HCT116 (cell line): ENCODE data around the gene APBA2. TPM values are rescaled to one million over a fixed set of nuclear protein-coding genes. Genes with fewer than 3 reads are reported as not detected.

ENCODE experiments used
- ATAC-seq: fragments of 200-7000 bp; cut with Tn5 transposase; 2 replicates; pipeline ENCODE4 v1.9.1; 2020; ENCODE audit warnings: mild to moderate bottlenecking, moderate library complexity
- BruUV-seq: library from RNA; stranded (reverse); fragments of 400-500 nt; replicated peaks from 2 replicates; lab custom pipeline; 2021; lab: Mats Ljungman, UMichigan
- CTCF ChIA-PET: fragments of 300-600 bp; sonication (Branson Sonifier 250); formaldehyde crosslinking; loops from one replicate; lab custom pipeline; 2021; ENCODE audit warnings: antibody characterized with exemption; lab: Charles Lee
- POLR2A ChIA-PET: fragments of 300-600, 350-600 bp; sonication (Branson Sonifier 250); formaldehyde crosslinking; loops from one replicate; lab custom pipeline; 2021; ENCODE audit warnings: antibody characterized with exemption; lab: Charles Lee
- RAD21 ChIA-PET, 2 experiments: fragments of 300-600 bp; sonication (Branson Sonifier 250); formaldehyde crosslinking; loops; one replicate each; lab custom pipeline; 2023; ENCODE audit warnings: low total read pairs in 2 of 2; ENCODE audit not compliant: uncharacterized antibody in 2 of 2, unreplicated experiment in 2 of 2, low non-redundant PET in 1 of 2; lab: Charles Lee
- DNase-seq: peaks from one replicate; pipeline ENCODE4 v3.0.0-alpha.2; 2010; ENCODE audit warnings: low read depth, low spot score
- H2AFZ ChIP-seq: fragments of 200-600 bp; shearing (Covaris generic), sonication (generic); 2 replicates; pipeline ENCODE4 v1.6.1; 2017; ENCODE audit warnings: low read depth, mixed run types, mixed read lengths, antibody characterized with exemption, low read length; ENCODE audit not compliant: poor library complexity, severe bottlenecking
- H3K27ac ChIP-seq: 2 replicates; pipeline ENCODE4 v1.5.1; 2012; ENCODE audit warnings: low read depth, low read length
- H3K27me3 ChIP-seq: fragments of 200-600 bp; sonication (generic); 2 replicates; pipeline ENCODE4 v1.6.1; 2016; ENCODE audit warnings: mixed run types, low read length, mixed read lengths; ENCODE audit not compliant: insufficient read depth
- H3K36me3 ChIP-seq, 2 experiments: fragments of 200-500 bp in 1 of 2; fragments of 200-600 bp in 1 of 2; sonication (Bioruptor generic) in 1 of 2; sonication (generic) in 1 of 2; 2 replicates each; pipeline versions ENCODE4 v1.5.1 to v1.6.1; 2014 to 2016; ENCODE audit warnings: low read length in 2 of 2, inconsistent platforms in 1 of 2, mixed read lengths in 1 of 2, mixed run types in 1 of 2; ENCODE audit not compliant: insufficient read depth in 2 of 2, control insufficient read depth in 1 of 2
- H3K4me1 ChIP-seq, 2 experiments: fragments of 200-600 bp in 1 of 2; sonication (generic) in 1 of 2; 2 replicates each; pipeline versions ENCODE4 v1.5.1 to v1.6.1; 2012 to 2017; ENCODE audit warnings: low read length in 2 of 2, inconsistent platforms in 1 of 2, mild to moderate bottlenecking in 1 of 2, mixed read lengths in 1 of 2, mixed run types in 1 of 2, moderate library complexity in 1 of 2; ENCODE audit not compliant: insufficient read depth in 2 of 2, control insufficient read depth in 1 of 2
- H3K4me2 ChIP-seq: fragments of 200-600 bp; sonication (generic); 2 replicates; pipeline ENCODE4 v1.6.1; 2017; ENCODE audit warnings: mixed run types, low read length, mixed read lengths
- H3K4me3 ChIP-seq, 2 experiments: fragments of 200-600 bp in 1 of 2; sonication (generic) in 1 of 2; replicated peaks in 1 of 2; 2 replicates each; pipeline ENCODE4 v1.5.1; 2011 to 2016; ENCODE audit warnings: low read length in 2 of 2, control low read depth in 1 of 2, low read depth in 1 of 2, mild to moderate bottlenecking in 1 of 2, mixed read lengths in 1 of 2, mixed run types in 1 of 2
- H3K79me2 ChIP-seq: fragments of 200-600 bp; sonication (generic); 2 replicates; pipeline ENCODE4 v1.6.1; 2017; ENCODE audit warnings: mild to moderate bottlenecking, mixed run types, low read length, moderate library complexity, mixed read lengths; ENCODE audit not compliant: insufficient read depth
- H3K9ac ChIP-seq: fragments of 200-600 bp; sonication (generic); 2 replicates; pipeline ENCODE4 v1.6.1; 2016; ENCODE audit warnings: low read length, mixed read lengths
- H3K9me2 ChIP-seq: fragments of 200-600 bp; sonication (generic), shearing (Covaris generic); 2 replicates; pipeline ENCODE4 v1.6.1; 2017; ENCODE audit warnings: mixed run types, mild to moderate bottlenecking, moderate library complexity; ENCODE audit not compliant: insufficient read depth
- H3K9me3 ChIP-seq, 2 experiments: fragments of 200-500 bp in 1 of 2; fragments of 200-600 bp in 1 of 2; sonication (Bioruptor generic) in 1 of 2; sonication (generic) in 1 of 2; 2 replicates each; pipeline ENCODE4 v1.6.1; 2014 to 2017; ENCODE audit warnings: low read length in 2 of 2, mixed read lengths in 2 of 2, inconsistent platforms in 1 of 2, low read depth in 1 of 2, mild to moderate bottlenecking in 1 of 2, mixed run types in 1 of 2, moderate library complexity in 1 of 2; ENCODE audit not compliant: control insufficient read depth in 1 of 2, insufficient read depth in 1 of 2
- H4K20me1 ChIP-seq: fragments of 200-600 bp; sonication (generic), shearing (Covaris generic); 2 replicates; pipeline ENCODE4 v1.6.1; 2017; ENCODE audit warnings: mixed run types, mild to moderate bottlenecking, moderate library complexity; ENCODE audit not compliant: insufficient read depth
- EZH2 ChIP-seq: fragments of 200-600 bp; sonication (generic); IDR thresholded peaks from 2 replicates; pipeline ENCODE4 v1.6.1; 2017; ENCODE audit warnings: antibody characterized with exemption, mixed run types
- FOSL1 ChIP-seq: IDR thresholded peaks from 2 replicates; pipeline ENCODE4 v1.6.1; 2012; ENCODE audit warnings: low read depth
- RAD21 ChIP-seq: IDR thresholded peaks from 2 replicates; pipeline ENCODE4 v1.6.1; 2012; ENCODE audit warnings: low read depth, mild to moderate bottlenecking
- SP1 ChIP-seq: IDR thresholded peaks from 2 replicates; pipeline ENCODE4 v1.6.1; 2012; ENCODE audit warnings: low read depth
- TCF7L2 ChIP-seq: IDR thresholded peaks from 2 replicates; pipeline ENCODE4 v1.7.0; 2011; ENCODE audit warnings: borderline replicate concordance, inconsistent platforms; ENCODE audit not compliant: insufficient read depth, insufficient read length; ENCODE audit errors: extremely low read depth
- ZFX ChIP-seq: fragments of 450-650 bp; IDR thresholded peaks from 2 replicates; pipeline ENCODE4 v1.6.1; 2017
- ZNF274 ChIP-seq: fragments of 200-500 bp; sonication (Bioruptor generic); IDR thresholded peaks from 2 replicates; pipeline ENCODE4 v1.6.1; 2014; ENCODE audit warnings: mild to moderate bottlenecking, low read depth, low read length, inconsistent platforms
- intact Hi-C: fragments of 100-400 bp; cut with micrococcal nuclease; formaldehyde crosslinking; loops from 2 replicates; pipeline ENCODE4 v1.10.0; 2022
- total RNA-seq: library from RNA; stranded (reverse); gene quantifications from one replicate; pipeline ENCODE4 v1.2.1, GENCODE V29; 2021; ENCODE audit not compliant: unreplicated experiment
- TF ChIP-seq, protein P1 (sequence below), 3 experiments: fragments of 200-600 bp in 1 of 3; sonication (generic) in 1 of 3; IDR thresholded peaks in 2 of 3; conservative IDR thresholded peaks in 1 of 3; 2 replicates each; pipeline ENCODE4 v1.5.1; 2012 to 2017; ENCODE audit warnings: low read depth in 2 of 3, low read length in 2 of 3, antibody characterized with exemption in 1 of 3, borderline replicate concordance in 1 of 3, control low read depth in 1 of 3, mild to moderate bottlenecking in 1 of 3, mixed read lengths in 1 of 3, mixed run types in 1 of 3, moderate library complexity in 1 of 3; ENCODE audit not compliant: insufficient read depth in 1 of 3
- TF ChIP-seq, protein P2 (sequence below): IDR thresholded peaks from 2 replicates; pipeline ENCODE4 v1.6.1; 2012; ENCODE audit warnings: low read depth
- TF ChIP-seq, protein P3 (sequence below): IDR thresholded peaks from 2 replicates; pipeline ENCODE4 v1.6.1; 2012

Gene APBA2
- total RNA-seq, 1 experiment from 2014 or later: 0.47 TPM

DNA sequence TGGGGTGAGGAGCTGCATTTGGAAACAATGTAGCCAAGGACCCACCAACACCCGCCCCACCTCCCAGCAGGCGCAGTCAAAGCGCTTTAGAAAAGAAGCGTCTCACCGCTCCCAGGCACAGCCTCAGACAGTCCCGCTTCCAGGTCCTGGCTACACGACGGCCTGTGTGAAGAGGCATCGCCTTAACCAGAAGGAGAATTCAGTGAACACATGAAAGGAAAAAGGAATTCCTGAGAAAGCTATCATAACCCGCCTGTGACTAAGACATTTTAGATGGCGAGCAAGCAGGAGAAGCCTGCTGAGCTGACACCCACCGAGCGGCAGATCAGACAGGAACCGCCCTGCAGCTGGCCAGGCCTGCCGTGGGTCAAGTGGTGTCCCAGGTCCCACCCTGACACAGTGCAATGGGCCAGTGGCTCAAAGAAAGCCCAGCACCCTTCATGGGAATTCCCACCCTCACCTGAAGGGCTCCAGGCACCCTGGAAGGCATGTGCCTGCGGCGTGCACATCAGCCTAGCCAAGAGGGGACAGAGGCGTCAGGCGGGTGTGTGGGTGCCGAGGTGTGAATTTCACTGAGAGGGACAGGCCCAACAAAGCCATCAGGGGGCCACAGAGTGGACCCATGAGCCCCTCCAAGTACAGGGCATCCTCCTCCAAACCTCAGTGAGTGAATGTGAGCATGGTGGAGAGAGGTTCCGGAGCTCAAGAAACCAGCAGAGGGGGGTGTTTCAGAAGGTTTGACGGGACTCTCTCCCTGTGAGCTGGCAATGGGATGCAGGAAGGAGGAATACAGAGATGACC lies 239.0 kb downstream of the APBA2 start:
- TF ChIP-seq RAD21 (peak; percentile 27; the same call in 1 of the 2 replicates), EZH2 (no peak), TCF7L2 (peak; percentile 87), SP1 (peak; percentile 26; the same call in 1 of the 2 replicates), ZNF274 (no peak), FOSL1 (0 out of 2 replicates have a peak, but pooled peaks have one; percentile 19), ZFX (no peak)
- TF ChIP-seq, protein P1, sequence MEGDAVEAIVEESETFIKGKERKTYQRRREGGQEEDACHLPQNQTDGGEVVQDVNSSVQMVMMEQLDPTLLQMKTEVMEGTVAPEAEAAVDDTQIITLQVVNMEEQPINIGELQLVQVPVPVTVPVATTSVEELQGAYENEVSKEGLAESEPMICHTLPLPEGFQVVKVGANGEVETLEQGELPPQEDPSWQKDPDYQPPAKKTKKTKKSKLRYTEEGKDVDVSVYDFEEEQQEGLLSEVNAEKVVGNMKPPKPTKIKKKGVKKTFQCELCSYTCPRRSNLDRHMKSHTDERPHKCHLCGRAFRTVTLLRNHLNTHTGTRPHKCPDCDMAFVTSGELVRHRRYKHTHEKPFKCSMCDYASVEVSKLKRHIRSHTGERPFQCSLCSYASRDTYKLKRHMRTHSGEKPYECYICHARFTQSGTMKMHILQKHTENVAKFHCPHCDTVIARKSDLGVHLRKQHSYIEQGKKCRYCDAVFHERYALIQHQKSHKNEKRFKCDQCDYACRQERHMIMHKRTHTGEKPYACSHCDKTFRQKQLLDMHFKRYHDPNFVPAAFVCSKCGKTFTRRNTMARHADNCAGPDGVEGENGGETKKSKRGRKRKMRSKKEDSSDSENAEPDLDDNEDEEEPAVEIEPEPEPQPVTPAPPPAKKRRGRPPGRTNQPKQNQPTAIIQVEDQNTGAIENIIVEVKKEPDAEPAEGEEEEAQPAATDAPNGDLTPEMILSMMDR (IDR thresholded peaks at IDR 0.05 in 2 of 3, conservative IDR thresholded peaks at IDR 0.05 in 1 of 3; ENCODE audit: borderline replicate concordance in 1 of 3, insufficient read depth in 1 of 3, low read depth in 2 of 3, low read length in 2 of 3): peak in 2 of 3 experiments; percentile 40 to 44; a peak in 4 of 6 replicates
- TF ChIP-seq, protein P2, sequence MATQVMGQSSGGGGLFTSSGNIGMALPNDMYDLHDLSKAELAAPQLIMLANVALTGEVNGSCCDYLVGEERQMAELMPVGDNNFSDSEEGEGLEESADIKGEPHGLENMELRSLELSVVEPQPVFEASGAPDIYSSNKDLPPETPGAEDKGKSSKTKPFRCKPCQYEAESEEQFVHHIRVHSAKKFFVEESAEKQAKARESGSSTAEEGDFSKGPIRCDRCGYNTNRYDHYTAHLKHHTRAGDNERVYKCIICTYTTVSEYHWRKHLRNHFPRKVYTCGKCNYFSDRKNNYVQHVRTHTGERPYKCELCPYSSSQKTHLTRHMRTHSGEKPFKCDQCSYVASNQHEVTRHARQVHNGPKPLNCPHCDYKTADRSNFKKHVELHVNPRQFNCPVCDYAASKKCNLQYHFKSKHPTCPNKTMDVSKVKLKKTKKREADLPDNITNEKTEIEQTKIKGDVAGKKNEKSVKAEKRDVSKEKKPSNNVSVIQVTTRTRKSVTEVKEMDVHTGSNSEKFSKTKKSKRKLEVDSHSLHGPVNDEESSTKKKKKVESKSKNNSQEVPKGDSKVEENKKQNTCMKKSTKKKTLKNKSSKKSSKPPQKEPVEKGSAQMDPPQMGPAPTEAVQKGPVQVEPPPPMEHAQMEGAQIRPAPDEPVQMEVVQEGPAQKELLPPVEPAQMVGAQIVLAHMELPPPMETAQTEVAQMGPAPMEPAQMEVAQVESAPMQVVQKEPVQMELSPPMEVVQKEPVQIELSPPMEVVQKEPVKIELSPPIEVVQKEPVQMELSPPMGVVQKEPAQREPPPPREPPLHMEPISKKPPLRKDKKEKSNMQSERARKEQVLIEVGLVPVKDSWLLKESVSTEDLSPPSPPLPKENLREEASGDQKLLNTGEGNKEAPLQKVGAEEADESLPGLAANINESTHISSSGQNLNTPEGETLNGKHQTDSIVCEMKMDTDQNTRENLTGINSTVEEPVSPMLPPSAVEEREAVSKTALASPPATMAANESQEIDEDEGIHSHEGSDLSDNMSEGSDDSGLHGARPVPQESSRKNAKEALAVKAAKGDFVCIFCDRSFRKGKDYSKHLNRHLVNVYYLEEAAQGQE: no peak
- TF ChIP-seq, protein P3, sequence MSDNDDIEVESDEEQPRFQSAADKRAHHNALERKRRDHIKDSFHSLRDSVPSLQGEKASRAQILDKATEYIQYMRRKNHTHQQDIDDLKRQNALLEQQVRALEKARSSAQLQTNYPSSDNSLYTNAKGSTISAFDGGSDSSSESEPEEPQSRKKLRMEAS: peak; percentile 48
- no peaks in the 10 kb centered on the region for H3K79me2 ChIP-seq
- DNase-seq (peak; percentile 73), ATAC-seq (peak; percentile 87)
- no peak overlapping the region for H3K27ac ChIP-seq
- no peaks in the 10 kb centered on the region for H3K9me3 ChIP-seq
- H3K4me3 ChIP-seq: no peak overlapping the region
- no peak overlapping the region for H3K9ac ChIP-seq
- H2AFZ ChIP-seq: no peak overlapping the region
- no peaks in the 10 kb centered on the region for H4K20me1 ChIP-seq
- H3K36me3 ChIP-seq: no peaks in the 10 kb centered on the region
- peak overlapping the region; percentile 57 for H3K4me2 ChIP-seq
- H3K9me2 ChIP-seq: no peaks in the 10 kb centered on the region
- H3K27me3 ChIP-seq: peaks cover 19% of the 10 kb centered on the region
- no TSS peak for BruUV-seq
- ChIA-PET RAD21 (no interaction called here), POLR2A (interaction anchor here (0.8 kb wide), 1 partner anchor 15 kb away, joined by 3 read pairs; no protein-coding TSS in a partner anchor), CTCF (interaction anchor here (0.6 to 3.9 kb wide), 5 partner anchors 12 to 801 kb away, joined by 3 to 19 read pairs (median 6); no protein-coding TSS in a partner anchor)
- intact Hi-C loops: no loop called here
- H3K4me1 ChIP-seq: peaks cover 18 to 26% of the 10 kb centered on the region in 2 experiments
